B cell (primary cell): Measurements from ENCODE around the gene EFCAB7.

Source experiments
- EZH2 ChIP-seq: IDR thresholded peaks from 2 replicates; pipeline ENCODE4 v1.6.1; 2012; ENCODE audit warnings: borderline replicate concordance, low read depth, mild to moderate bottlenecking, moderate library complexity, low read length; ENCODE audit not compliant: insufficient read depth, poor library complexity, severe bottlenecking
- TF ChIP-seq, protein P1 (sequence below): fragments of 200-600 bp; IDR thresholded peaks from one replicate; pipeline ENCODE4 v1.8.0; 2022; ENCODE audit warnings: antibody characterized with exemption, mild to moderate bottlenecking

DNA sequence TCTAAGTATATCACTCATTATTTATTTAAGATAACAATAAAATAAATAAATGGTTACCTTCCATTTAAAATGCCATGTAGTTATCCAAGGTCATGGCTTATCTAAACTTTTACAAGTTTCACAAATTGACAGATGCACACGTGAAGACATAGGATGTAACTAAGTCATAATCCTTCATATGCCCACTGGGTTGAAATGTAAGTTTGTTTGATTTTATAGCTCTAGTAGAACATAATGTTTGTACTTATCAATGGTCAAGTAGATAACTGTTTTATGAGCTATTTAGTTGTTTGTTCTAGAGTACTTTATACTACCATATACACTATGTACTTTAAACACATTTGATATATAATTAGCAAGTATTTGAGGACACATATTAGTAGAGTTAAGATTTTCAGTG, 43.3 kb upstream of the EFCAB7 start:
- TF ChIP-seq, protein P1, sequence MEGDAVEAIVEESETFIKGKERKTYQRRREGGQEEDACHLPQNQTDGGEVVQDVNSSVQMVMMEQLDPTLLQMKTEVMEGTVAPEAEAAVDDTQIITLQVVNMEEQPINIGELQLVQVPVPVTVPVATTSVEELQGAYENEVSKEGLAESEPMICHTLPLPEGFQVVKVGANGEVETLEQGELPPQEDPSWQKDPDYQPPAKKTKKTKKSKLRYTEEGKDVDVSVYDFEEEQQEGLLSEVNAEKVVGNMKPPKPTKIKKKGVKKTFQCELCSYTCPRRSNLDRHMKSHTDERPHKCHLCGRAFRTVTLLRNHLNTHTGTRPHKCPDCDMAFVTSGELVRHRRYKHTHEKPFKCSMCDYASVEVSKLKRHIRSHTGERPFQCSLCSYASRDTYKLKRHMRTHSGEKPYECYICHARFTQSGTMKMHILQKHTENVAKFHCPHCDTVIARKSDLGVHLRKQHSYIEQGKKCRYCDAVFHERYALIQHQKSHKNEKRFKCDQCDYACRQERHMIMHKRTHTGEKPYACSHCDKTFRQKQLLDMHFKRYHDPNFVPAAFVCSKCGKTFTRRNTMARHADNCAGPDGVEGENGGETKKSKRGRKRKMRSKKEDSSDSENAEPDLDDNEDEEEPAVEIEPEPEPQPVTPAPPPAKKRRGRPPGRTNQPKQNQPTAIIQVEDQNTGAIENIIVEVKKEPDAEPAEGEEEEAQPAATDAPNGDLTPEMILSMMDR = no peak
- no peak for TF ChIP-seq EZH2
